ENCODE measurements around the gene OR2H1.

The OR2H1 gene

DNA sequence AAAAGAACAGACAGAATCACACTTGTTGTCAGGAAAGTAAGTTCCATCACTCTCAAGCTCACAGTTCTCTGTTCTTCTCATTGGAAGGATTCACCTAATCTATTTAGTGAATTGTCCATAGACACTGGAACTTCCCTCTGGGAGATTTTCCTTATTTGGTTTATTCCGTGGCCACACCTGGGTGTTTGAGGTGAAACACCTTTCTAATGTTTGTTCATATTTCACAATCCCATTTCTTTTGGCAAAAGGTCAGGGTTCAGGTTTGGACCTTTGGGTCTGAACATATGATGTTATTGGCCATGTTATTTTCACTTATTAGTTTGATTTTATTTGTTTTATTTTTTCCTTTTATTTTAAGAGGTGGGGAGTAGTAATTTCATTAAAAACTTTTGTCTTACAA, 26.8 kb downstream of the OR2H1 start:
- DNase-seq (ENCODE audit: low read depth): no peak

DNA sequence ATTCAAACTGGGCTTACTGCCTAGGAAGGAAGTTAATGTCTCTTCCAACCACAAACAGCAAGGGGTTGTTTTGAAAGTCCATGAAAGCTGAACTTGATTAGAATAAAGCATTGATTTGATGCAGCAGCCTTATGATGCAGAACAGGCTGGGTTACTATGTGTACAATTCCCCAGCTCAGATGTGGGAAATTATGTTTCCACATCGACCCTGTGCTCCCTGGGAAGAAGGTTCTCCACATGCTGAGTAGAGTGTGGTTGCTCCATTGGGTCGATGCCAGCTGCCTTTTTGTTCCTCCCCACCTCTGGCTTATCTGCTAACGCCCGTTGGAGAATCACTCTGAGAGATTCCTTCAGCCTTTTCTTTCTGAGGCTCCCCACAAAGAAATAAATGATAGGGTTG, 29.6 kb downstream of the OR2H1 start:
- no peak for DNase-seq (ENCODE audit: low read depth)

DNA sequence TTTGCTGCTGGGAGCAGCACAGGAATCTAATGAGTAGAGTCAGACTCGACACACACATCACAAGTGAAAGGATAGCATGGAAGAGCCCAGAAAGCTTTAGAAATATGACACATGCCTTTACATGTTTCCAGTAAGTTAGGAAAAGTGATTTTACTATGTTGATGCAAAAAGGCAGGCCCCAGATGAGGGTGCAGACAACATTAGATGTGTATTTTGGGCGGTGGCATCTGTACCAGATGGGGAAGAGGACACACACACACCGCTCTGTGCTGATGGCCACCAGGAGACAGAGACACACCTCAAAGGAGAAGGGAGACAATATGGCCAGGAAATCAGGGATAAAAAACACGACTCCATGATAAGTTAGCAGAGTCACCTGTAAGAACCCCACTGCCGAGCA, 30.2 kb downstream of the OR2H1 start:
- DNase-seq (ENCODE audit: low read depth): no peak

DNA sequence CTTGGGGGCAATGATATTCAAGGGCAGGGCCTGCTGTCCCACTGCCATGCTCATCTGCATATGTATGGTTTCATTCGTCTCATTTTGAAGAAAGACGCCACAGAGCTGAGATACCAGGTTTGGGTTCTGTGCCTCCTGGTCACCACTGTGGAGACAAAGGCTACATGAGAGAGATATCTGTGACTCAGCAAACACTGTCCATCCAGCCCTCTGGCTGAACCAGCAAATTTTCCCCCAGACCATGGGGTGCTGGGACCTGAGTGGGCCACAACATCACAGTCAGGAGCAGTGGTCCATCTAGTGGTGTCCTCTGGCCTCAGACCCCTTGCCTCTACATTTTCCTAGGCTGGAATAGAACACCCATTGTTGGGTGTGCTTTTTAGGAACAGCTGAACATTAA, 30.7 kb downstream of the OR2H1 start, which contains the start of gene MAS1L:
Gene MAS1L (minus strand): TSS at position 297 of the 400 bp plus-strand sequence. CDS start 54 bp downstream, at position 243.
- DNase-seq (ENCODE audit: low read depth): no peak

DNA sequence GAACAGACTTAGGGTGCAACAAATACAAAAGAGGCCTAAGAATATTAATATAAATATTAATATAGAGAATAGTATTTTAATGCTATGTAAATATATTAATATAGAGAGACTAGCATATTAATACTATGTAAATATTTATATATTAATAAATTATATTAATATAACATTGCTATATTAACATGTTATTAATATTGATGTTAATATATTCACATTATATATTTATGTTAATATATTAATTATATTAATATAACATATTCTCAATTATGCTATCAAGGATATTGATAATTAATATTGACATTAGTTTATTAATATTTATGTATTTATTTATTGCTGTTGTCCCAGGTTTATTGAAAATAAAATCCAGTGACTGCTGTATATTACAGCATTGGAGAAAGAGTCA, 31.9 kb downstream of the OR2H1 start:
- no peak for DNase-seq (ENCODE audit: low read depth)

DNA sequence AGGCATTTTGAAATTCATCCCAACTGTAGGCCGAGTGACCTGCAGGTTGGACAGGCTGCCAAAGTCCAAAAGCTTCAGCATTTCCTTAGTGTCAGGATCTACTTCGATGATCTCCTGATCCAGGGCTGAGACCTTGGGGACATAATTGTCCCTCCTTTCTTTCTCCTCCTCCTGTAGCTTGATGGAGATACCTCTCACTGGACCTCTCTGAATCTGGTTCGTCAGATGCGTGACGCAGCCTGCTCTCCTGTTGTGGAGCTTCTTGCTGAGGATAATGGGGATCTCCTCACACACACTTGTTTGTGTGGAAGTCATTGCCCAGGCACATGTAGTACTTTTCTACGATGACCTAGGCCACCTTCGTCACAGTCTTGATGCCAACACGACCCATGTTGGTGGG, 32.3 kb downstream of the OR2H1 start:
- DNase-seq (ENCODE audit: low read depth): no peak

DNA sequence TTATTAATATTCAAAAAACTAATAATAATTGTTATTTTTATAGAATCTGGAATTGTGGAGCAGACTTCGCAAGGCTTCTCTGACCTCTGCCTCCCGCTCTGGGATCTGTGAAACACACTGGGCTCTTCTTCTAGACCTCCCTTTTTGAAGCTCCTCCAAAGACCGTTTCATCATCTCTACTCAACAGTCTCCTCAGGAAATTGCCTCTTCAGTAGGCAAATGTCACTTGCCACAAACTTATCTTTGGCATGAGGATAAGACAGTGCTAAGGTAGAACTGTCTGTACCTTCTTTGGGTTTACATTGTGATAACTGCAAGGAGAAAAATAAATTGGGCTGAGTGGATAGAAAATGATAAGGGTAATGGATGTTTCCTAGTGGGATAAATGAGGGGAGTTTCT, 33.1 kb downstream of the OR2H1 start:
- DNase-seq (ENCODE audit: low read depth): no peak

DNA sequence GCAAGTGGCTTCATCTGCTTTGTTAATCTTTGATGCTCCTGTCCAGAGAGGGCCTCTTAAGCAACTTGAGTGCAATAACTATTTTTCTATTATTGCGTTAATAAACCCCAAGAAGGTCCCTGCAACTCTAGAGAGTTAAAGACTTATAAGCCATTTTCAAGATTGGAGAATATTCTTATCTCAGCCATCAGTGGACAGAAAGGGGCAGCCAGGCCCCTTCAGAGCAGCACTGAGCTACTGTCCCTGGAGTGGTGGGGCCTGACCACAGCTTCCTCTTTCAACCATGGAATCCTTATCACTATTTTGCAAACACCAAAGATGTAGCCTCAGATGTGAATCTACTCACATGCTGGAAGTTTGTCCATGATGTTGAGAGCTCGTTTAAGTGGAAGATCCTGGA, 33.6 kb downstream of the OR2H1 start:
- no peak for DNase-seq (ENCODE audit: low read depth)

DNA sequence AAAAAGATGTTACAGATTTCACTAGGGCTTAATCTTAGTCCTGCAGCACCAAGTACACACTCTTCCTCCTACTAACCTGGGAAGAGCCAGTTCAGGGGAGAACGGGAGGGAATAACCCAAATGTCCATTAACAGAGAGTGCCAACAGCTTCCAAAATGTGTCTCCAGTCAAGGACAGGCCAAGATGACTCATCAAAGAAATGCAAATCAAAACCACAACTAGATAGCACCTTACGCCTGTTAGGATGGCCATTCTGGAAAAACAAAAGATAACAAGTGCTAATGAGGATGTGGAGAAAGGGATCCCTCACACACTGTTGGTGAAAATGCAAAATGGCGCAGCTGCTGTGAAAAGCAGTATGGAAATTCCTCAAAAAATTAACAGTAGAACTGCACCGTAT, 34.6 kb downstream of the OR2H1 start:
- no peak for DNase-seq (ENCODE audit: low read depth)

DNA sequence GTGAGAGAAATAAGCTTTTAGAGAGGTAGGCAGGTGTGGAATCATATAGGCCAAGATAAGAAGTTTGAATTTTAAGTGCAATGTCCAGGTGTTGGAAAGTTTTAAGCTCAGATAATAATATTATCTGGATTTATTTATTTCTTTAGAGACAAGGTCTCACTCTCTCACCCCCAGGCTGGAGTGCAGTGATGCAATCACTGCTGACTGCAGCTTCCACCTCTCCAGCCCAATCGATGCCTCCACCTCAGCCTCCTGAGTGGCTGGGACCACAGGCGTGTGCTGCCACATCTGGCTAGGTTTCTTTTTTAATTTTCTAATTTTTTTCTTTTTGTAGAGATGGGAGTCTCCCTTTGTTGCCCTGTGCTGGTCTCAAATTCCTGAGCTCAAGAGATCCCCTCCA, 36.3 kb downstream of the OR2H1 start:
- no peak for DNase-seq (ENCODE audit: low read depth)

DNA sequence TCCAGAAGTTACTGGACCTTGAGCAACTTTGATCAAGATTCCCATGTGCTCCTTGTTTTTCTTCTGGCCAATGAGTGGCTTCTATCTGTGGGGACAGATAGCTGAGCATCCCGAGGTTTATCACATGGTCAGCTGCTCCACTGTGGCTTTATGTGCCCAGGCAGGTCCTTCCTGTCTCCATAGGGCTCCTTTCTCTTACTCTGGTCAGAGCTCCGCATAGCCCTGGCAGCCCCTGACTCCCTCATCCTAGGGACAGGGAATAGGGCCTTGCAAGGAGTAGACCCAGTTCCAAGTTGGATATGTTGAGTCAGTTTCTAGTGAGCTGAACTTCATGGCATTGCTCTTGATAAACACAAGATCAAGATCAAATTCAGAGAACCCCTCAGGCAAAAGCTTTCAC, 37.2 kb downstream of the OR2H1 start:
- DNase-seq (ENCODE audit: low read depth): no peak

DNA sequence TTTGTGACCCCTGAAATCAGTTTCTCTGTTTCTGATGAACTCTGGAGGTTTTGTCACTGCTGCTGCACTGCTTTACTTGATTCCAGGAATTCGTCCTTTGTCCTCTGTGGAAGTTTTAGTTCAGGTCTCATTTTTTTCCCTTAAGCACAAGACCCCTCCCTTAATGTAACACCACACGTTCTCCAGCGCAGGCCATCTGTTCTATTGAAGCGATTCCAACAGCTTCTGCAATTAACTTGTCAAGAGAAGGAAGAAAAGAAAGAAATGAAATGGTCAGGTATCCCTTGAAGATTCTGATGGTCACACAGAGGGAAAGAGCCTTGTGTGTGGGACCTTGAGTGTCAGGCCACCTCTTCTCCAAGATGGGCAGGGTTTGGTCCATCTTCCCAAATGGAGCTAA, 38.6 kb downstream of the OR2H1 start:
- DNase-seq (ENCODE audit: low read depth): no peak

DNA sequence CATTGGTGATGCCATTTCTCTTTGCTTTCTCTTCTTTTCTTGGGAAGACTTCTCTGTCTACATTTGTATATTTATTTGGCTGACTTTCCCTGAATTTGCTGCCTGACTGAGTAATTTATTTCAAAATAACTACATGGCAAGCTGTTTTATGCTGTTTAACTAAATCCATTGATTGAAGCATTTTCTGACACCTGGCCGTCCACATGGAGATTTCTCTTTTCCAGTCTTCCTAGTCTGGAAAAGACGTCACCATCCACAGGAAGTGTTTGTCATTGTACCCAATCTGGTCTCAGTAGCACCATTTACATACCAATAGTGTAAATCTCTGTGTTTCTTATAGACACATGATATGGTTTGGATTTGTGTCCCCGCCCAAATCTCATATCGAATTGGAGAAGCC, 40.0 kb downstream of the OR2H1 start:
- DNase-seq (ENCODE audit: low read depth): no peak

DNA sequence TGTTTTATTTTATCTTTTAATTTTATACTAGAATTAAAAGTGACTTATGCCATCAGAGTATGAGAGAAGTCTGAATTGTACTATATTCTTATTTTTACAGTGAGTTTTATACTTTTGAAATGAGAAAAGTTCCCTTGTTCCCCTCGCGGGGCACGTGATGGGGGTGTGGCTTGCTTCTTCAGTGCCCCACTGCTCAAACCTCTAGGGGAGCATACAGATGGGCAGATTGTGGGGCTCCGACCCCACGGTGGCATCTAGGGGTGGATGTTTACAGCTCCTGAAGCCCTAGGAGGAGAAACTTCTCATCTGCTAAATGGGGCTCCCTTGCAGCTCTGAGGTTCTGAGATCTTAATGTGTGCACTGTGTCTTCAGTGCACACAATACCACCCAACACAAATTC, 42.7 kb downstream of the OR2H1 start:
- no peak for DNase-seq (ENCODE audit: low read depth)

DNA sequence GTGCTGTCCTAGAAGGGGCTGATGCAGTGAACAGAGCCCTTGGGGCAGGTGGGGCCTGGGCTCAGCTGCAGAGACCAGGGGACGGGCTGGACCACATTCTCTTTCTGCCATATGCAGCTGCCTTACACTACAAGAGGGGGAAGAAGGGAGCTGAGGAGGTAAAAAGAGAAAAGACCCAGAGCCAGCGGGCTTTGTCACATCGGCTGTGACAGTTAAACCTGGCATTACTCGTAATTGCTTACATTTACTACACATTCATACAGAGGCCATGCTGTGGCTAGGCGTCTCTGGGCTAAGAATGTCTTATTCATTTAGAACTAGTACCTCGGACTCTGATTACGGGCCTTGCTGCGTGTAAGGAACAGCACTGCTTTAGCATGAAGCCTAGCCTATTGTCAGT, 43.6 kb downstream of the OR2H1 start:
- DNase-seq (ENCODE audit: low read depth): no peak

DNA sequence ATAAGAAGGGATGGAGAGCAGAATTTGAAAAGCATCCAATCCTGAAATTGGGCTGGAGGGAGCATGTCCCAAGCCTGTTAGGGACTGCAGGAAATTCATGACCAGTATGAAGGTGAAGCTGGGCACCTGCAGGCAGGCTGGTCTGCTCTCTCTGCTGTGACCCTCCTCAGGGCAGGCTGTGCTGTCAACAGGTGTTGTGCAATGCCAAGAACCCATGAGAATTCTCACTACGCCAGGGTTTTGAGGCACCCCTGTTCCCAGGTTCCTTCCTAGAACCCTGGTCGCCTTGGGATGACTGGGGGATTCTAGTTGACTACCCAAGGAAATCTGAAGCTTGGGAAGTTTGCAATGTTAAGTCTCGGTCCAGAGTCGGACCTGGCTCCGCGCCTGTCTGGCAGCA, 44.2 kb downstream of the OR2H1 start:
- DNase-seq (ENCODE audit: low read depth): no peak

DNA sequence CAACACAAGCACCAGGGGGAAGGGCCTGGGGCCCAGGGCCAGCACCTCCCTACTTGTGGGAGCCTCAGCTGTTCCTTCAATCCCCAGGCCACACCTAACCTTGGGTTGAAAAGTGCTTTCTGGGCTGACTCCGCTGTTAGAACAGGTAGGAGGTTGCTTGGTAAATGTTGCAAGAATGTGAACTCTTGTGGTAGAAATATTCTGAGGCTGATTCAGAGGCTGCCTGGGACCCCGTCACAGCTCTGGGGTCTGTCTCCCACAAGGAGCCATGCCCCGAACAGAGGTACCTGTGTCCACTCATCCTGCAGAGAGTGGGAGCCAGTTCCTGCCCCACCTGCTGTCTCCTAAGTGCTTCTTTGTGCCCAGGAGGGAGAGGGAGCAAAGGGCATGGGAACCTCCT, 45.2 kb downstream of the OR2H1 start:
- no peak for DNase-seq (ENCODE audit: low read depth)

DNA sequence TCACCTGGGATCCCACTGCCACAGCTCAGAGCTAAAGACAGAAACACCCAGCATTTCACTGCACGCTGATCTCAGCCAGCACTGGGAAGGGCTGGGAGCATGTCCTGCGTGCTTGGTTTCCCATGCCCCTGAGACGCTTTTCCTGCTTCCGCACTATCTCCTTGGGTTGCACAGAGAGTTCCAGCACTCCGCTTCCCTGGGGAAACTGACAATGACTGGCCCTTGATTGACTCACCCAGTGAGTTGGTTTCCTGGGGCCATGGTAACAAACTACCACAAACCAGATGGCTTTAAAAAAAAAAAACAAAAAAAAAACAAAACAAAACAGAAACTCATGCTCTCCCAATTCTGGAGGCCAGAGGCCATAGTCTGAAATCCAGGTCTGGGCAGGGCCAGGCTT, 45.6 kb downstream of the OR2H1 start:
- no peak for DNase-seq (ENCODE audit: low read depth)

DNA sequence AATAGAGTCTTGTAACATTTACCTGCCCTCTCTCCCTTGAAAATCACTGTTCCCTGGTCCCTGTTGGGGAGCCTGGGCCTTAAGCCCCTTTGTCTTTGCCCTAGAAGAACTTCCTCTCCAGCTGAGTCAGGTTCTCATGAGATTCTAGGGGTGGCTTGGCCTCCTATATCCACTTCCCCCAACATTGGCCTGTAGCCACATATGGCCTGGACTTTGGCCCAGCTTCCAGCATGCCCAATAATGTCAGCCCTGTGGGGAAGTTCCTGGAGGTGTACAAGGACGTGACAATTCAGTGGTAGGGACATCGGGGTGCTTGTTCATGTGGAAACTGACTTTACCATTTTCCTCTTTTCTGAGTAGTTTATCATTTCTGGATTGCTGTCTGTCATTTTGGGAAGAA, 48.0 kb downstream of the OR2H1 start:
- DNase-seq (ENCODE audit: low read depth): no peak

DNA sequence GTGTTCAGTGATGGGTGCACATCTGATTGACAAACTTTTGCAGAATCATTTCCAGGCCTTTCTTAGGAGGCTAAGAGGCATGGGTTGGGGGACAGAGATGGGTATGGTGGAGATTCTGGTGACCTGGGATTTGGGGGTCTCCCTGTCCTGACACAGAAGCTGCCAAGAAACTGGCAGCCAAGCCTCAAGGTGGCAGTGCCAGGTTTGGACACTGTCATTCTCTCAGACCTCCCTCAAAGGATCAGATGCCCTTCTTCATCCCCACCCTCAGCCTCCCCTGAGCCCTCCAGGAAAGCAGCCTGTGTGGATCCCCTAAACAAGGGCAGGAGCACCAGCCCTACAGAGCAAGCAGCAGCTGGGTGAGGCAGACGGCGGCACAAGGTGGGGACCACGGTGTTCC, 48.9 kb downstream of the OR2H1 start:
- DNase-seq (ENCODE audit: low read depth): no peak

DNA sequence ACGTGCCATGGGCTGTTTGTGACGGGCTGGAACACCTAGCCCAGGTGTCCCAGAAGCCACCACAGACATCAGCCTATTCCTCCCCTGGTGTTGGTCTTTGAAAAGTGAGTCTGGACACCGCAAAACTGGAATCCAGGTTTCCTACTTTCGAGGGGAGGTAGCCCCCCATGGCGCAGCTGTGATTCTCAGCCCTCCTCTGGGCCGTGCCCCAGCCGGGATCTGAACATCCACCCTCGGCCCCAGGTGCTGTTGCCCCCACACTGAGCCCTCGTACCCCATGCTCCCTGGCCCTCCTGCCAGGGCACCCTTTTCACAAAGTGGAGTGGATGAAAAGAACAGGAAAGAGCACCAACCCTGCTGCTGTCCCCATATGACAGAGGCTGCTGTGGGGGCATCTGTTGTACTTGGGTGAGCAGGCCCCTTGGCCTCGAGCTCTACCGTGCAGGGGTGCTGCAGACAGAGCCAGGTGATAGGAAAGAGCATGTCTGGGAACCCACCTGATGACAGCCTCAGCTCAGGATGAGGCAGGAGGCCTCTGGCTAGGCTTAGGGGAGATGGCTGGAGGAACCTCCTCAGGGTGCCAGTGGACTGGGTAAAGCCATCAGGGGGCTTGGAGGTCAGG, 49.6 kb downstream of the OR2H1 start:
- DNase-seq (ENCODE audit: low read depth): no peak

DNA sequence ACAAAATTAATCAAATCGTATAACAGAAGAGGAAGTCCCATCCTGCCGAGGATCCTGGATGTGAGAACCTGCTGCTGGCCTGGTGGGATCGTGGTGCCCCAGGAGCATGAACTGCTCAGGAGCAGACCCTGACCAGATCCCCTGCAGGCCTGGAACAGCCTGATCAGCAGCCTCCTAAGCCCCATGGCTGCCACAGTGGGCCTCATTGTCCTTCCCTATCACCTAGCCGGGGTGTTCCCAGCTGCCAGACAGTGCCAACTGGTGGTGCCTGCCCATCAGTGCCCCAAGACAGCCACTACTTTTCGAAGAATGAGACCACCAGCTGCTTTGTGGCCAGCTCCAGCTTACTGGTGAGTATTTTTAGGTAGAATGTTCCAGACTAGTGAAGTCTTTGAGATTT, 50.4 kb downstream of the OR2H1 start:
- no peak for DNase-seq (ENCODE audit: low read depth)

DNA sequence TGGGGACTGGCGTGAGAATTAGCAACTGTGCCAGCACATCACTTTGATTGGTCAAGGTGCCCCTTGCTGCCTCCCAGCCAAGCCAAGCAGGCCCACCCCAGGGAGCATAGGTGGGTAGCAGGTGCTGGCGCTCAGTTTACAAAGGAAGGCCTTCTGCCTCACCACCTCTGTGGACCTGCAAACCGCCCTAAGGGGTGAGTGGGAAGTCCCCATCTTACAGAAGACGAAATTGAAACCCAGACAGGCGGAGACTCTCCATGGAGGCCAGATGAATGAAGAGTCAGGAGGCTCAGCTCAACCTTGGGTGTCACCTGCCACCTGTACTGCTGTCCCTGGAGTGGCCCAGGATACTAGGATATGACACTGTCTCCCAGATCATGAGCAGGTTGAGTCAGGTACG, 52.3 kb downstream of the OR2H1 start:
- DNase-seq (ENCODE audit: low read depth): no peak

DNA sequence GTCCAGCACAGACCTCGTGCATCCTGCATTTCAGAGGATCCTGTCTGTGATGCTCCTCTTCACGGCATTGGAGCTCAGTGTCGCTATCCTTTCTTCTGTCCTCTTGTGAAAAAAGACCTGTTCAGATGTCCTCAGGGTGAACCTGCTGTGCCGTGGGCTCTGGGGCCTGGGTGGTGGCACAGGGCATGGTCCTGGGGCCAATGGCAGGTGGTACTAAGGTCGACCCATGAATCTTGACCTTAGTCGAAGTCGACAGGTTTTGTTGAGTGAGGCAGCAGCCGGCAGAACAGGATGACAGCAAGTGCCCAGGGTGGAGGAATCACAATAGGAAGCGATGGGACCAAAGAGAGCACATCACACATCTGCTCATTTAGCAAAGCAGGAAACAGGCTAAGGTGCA, 52.8 kb downstream of the OR2H1 start:
- no peak for DNase-seq (ENCODE audit: low read depth)

DNA sequence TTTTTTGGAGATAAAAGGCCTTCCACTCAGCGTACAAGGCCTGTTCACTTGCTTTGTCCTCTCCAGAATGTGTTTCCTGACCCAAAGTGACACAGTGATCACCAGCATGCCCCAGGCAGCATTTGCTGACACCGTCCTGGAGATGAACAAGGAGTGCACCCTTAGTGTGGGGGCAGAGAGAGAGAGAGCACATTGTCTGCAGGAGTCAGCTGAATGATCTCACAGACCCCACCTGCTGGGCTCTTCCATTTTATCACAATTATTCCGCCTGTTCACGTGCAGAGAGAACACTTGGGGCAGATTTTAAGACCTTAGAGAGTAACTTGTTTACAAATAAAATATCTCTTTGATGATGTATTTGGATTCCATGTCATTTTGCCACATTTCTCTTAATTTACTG, 53.2 kb downstream of the OR2H1 start:
- no peak for DNase-seq (ENCODE audit: low read depth)

Measured in non-pigmented ciliary epithelial cell (primary cell).